GM19328 (cell line): ENCODE measurements around the gene INSL4.

Source experiments
- ATAC-seq: cut with Tn5 transposase; IDR thresholded peaks from one replicate; pipeline ENCODE4 v1.9.1; 2021; ENCODE audit warnings: mild to moderate bottlenecking, moderate library complexity; ENCODE audit not compliant: unreplicated experiment

The INSL4 gene

DNA sequence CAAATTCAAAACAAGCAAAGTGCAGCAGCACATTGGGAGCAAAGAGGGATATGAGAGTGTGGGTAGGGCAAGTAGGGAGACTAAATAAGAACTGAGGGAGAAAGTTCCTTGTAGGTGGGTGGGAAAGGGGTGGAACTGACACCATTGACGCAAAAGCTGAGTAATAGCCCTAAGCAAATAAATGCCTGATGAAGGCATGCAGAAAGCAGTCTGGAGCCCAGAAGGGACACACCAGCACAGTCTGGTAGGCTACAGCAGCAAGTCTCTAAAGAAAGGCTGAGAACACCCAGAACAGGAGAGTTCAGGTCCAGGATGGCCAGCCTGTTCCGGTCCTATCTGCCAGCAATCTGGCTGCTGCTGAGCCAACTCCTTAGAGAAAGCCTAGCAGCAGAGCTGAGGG lies at the start of gene INSL4:
Gene INSL4 (plus strand): TSS at position 208 of the 400 bp plus-strand sequence. CDS start 105 bp downstream, at position 313.
- no peak for ATAC-seq

GRCh38 chr9:5184776-5185175 lies 46.4 kb upstream of the INSL4 start:
- no peak for ATAC-seq

DNA sequence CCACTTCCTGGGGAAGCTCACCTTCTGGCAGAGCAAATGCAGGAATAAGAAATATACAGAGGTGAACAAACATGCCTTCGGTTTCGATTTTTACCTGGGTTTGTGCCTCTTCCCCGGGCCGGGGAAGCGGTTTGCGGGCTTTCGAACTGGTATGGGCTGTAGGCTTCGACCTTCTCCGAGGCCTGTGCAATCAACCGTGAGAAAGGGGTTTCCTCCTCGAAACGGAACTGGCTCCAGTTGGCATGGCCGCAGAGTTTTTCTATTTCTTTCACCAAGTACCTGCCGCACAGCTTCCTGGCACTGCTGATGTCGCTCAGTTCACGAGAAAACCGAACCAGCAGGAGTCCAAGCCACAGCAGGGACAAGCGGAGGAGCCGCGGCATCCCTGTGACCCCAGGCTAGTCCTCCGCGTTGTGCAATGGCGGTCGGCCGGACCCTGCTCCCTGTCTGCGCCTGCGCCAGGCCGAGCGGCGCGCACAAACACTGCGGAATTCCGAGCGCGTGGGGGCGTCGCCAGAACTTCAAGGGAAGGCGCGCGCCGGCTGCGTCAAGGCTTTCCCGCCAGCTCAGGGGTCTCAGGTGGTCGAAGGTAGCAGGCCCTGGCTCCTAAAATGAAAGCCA lies 45.9 kb upstream of the INSL4 start, which contains the start of gene INSL6:
Gene INSL6 (minus strand): TSS at position 420 of the 621 bp plus-strand sequence. CDS start 37 bp downstream, at position 383.
- ATAC-seq = no peak

DNA sequence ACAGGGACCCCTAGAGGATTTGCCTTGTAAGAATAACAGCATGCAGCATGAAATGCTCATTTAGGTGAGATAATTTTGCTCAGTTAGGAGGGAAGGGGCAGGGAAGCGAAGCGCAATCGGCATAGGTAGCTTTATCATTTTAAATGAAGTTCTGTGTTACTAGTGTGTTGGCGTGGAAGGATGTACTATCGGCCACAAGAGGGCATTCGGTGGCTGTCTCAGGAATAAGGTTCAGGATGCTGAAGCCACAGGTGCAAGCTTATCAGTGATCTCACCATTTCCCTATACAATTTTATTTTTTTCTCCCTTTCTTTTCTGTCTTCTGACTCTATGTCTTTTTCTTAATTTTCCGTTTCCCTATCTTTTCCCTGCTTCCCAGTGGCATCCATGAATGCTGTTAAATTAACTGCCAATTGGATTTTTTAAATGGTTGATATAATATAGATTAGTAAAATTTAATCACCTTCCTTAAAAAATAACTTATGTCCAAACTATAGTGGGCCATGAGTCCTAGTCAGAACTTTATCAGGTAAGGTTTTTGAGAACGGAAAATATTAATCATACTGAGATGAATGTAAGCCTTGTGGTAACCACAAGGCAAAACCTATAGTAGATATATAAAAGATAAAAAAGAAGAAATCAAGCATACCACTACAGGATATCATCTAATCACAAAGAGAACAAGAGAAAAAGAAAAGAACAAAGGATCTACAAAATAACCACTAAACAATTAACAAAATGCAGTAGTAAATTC lies 44.6 kb upstream of the INSL4 start:
- no peak for ATAC-seq

GRCh38 chr9:5188060-5188984 lies 42.9 kb upstream of the INSL4 start:
- ATAC-seq = no peak

DNA sequence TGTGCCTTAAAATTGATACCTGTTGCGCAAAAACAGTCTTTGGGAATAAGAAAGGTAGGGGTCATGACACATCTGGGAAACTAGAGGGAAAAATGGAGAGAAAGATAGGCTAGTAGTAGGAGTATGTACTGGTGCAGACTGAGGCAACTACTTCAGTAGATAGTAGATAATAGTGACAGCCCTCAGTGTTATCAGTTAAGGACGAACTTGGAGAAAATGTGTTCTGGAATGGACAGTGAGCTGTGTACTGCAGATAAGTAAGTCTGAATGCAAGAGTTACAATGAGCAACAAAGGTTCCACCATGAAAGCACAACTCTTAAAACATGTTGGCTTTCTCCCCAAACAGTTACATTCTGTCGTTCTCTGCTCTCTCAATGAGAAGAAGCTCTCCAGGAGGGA lies 39.2 kb upstream of the INSL4 start:
- no peak for ATAC-seq

GRCh38 chr9:5193345-5193744 lies 37.9 kb upstream of the INSL4 start:
- ATAC-seq = no peak

GRCh38 chr9:5195463-5195862 lies 35.8 kb upstream of the INSL4 start:
- no peak for ATAC-seq

DNA sequence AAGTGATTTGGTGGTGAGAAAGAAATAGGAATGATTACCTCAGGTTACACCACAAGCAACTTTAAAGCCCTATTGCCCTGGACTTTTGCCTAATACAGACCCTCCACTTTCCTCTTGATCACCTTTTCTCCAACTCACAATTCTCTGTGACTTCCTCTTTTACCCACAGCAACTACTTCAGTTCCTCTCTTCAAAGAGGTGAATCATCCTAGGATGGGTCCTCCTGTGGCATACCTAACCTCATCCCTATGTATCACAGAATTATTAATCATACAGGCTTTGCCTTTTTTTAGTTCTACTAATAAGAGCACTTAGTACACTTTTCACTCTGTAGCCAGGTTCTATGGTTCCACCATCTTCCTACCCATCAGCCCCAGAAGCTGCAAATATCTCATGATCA lies 26.1 kb upstream of the INSL4 start:
- ATAC-seq = no peak

DNA sequence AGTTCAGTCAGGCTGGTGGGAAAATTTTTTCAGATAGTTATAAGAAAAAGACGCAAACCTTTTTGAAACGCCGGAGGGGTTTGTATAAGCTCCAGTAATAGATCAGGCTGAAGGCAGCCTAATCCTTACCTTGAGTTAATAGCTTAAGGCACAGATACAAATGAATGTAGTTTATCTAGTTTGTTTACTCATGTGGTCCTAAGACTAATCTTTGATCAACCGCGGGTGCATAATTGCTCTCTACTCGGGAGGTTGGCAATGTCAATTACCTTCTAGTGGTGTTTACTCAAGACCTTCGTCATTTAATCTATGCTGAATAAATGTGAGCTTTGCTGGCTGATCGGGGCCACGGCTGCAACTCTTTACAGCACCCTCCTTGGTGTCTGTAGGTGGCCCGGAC lies 665 bp upstream of the INSL4 start:
- no peak for ATAC-seq

DNA sequence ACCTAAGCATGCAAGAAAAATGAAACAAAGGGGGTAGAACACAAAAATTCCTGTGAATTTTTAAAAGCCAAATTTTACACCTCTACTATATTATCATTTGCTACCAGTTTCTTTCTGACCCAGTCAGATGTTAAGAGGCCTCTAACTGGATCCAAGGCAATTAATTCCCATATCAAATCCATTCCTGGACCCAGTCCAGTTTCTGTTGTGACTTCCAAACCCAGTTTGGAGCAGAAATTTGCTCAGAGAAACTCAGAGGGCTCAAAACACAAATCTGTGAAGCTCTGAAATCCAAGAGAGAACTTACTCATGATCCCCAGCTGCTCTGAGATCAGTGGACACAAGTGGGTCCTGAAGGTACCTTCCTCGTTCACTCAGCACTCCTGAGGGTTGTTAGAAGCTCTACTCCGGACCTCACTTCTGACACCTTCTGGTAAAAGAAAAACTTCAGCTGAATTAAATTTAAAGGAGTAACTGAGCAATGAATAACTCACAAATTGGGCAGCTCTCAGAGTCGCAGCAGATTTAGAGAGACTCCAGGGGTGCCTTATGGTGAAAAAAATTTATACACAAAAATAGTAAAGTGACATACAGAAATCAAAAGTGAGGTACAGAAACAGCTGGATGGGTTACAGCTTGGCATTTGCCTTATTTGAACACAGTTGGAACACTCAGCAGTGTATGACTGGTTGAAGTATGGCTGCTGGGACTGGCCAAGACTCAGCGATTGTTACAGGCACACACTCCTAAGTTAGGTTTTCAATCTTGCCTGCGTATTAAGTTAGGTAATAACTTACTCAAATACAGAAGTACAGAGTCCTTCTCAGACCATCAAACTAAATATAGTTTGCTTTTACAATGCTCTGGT lies 32.4 kb downstream of the INSL4 start:
- no peak for ATAC-seq

DNA sequence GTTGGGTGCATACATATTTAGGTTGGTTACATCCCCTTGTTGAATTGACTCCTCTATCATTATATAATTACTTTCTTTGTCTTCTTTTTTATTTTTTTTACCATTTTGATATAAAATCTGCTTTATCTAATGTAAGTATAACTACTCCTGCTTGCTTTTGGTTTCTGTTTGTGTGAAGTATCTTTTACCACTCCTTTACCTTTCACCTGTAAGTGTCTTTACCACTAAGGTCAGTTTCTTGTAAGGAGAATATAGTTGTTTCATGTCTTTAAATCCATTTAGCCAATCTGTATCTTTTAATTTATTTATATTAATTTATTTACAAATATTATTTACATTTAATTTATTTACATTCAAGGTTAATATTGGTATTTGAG lies 33.0 kb downstream of the INSL4 start:
- no peak for ATAC-seq

- ATAC-seq = no peak
These were observed 34.7 kb downstream of the INSL4 start for GRCh38 chr9:5265939-5266338.

DNA sequence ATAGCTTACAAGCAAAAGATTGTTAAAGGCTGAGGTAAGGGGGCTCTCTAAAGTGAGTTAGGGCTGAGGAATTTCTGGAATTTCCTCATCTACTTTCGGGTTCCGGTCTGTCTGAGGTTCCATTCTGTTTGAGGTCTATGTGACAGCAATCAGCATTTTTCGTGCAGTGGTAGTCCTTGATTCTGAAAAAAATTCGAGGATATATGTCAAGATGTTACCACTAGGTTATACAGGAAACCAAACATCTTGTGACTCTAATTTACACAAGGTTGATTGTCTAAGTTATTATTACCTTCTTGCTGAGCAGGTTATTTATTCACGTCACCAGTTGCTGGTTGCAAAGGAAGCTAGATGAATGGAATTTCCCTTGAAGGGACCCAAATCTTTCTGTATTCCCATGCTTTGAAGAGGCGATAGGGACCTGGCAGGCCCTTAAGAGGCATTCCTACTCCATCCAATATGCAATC lies 38.1 kb downstream of the INSL4 start:
- no peak for ATAC-seq

DNA sequence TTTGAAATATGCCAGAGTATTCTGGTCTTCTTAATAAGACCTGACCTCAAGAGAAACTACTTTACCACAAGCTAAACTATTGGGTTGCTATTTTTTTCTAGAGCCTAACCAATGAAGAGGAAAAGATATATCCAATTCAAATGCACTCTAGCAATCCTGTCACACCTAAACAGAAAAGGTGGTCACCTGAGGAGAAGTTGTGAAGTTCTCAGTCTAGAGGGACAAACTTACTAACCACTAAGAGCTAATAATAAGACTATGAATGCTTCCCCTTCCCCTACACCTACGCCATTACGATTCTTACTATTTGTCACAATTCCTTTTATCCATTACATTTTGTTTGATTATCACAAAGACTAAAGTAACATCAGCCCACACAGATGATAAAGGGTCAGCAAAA lies 43.6 kb downstream of the INSL4 start:
- ATAC-seq = no peak

DNA sequence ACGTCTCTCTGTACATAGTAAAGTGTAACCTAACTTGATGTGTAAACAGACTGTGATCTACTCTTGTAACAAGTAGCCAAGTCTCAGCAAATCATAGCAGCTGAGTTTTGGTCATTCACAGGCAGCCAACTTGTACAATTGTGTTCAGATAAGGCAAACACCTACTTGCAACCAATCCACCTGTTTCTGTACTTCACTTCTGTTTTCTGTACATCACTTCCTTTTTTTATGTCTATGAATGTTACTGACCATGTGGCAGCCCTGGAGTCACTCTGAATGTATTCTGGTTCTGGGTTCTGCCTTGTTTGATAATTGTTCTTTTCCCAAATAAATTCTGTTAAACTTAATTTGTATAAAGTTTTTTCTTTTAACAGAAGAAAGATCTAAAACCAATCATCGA lies 47.3 kb downstream of the INSL4 start:
- ATAC-seq = no peak
